Stimulated activated CD8-positive, alpha-beta memory T cell treated with anti-CD3 and anti-CD28 coated beads, Interleukin-7, amount 100 ng/mL, for 24 hours (primary cell): ENCODE data around the gene TCIRG1.
"Not testable (repeated sequence)": the region's sequence is repeated elsewhere in the genome, so short reads cannot be mapped to it uniquely, and the experiment has no call there.

Source experiments
- DNase-seq: peaks from one replicate; pipeline ENCODE4 v3.0.0-alpha.2; 2020; ENCODE audit warnings: low read depth

TCIRG1 gene

GRCh38 chr11:68083517-68083916 lies 44.7 kb downstream of the TCIRG1 start:
- no peak for DNase-seq

- DNase-seq: no peak
These were observed 50.9 kb downstream of the TCIRG1 start for GRCh38 chr11:68089679-68090078.

- no peak for DNase-seq
These were observed 51.5 kb downstream of the TCIRG1 start for GRCh38 chr11:68090287-68090686.

- no peak for DNase-seq
These were observed 51.9 kb downstream of the TCIRG1 start for GRCh38 chr11:68090706-68091105.

- DNase-seq: no peak
These were observed 53.6 kb downstream of the TCIRG1 start for GRCh38 chr11:68092411-68092810.

- DNase-seq: not testable (repeated sequence)
These were observed 54.1 kb downstream of the TCIRG1 start for GRCh38 chr11:68092946-68093345.

GRCh38 chr11:68093565-68093964 lies 54.7 kb downstream of the TCIRG1 start:
- no peak for DNase-seq

- no peak for DNase-seq
These were observed 58.1 kb downstream of the TCIRG1 start for GRCh38 chr11:68096962-68097361.

GRCh38 chr11:68099057-68099456 lies 60.2 kb downstream of the TCIRG1 start:
- DNase-seq: no peak

- DNase-seq: no peak
These were observed 60.9 kb downstream of the TCIRG1 start for GRCh38 chr11:68099474-68100405.
